GM21737 (cell line): Measurements from ENCODE around the gene CCNC.
A peak's percentile ranks its signal among the peaks of the same experiment; 100 is the strongest.

Source experiments
- ATAC-seq: cut with Tn5 transposase; IDR thresholded peaks from one replicate; pipeline ENCODE4 v1.9.1; 2021; ENCODE audit warnings: mild to moderate bottlenecking, moderate library complexity; ENCODE audit not compliant: unreplicated experiment

The CCNC gene, protein sequence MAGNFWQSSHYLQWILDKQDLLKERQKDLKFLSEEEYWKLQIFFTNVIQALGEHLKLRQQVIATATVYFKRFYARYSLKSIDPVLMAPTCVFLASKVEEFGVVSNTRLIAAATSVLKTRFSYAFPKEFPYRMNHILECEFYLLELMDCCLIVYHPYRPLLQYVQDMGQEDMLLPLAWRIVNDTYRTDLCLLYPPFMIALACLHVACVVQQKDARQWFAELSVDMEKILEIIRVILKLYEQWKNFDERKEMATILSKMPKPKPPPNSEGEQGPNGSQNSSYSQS

DNA sequence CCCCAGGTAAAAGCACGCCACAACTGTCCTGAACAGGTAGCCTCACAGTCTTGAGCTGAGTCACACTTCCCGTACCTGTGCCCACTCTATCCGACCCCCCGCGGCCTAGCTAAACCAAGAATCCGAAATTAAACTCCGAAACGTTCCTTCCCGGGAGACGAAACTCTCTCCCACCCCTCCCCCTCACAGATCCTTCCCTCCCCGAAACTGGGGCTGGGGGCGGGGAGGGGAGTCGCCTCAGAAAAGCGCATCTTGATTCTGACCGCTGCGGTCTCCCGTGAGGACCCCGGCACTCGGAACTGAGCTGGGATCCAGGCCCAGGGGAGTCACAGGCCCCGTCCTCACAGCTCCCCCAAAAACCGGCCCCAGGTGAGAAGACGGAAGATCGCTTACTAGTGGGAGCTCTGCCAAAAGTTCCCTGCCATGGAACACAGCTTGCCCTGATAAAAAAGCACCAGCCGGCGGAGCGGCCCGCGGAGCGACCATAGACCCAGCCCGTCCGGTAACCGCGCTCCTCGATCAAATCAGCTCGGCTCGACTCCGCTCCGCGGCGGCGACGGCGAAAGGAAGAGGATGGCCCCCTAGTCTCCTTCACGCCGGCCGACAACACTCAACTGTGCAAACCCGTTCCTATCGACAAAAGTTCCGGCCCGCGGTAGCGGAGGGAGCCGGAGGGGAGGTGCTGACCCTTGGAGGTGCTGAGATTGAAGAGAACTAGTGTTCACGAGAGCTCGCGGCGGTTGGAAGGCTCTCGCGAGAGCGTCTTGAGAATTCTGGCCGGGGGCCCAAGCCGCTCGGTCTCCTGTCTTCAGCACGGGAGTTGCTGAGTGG is at the start of gene CCNC:
Gene CCNC (minus strand): TSS at position 558 of the 831 bp plus-strand sequence. CDS start 133 bp downstream, at position 425.
- peak; percentile 98 for ATAC-seq

DNA sequence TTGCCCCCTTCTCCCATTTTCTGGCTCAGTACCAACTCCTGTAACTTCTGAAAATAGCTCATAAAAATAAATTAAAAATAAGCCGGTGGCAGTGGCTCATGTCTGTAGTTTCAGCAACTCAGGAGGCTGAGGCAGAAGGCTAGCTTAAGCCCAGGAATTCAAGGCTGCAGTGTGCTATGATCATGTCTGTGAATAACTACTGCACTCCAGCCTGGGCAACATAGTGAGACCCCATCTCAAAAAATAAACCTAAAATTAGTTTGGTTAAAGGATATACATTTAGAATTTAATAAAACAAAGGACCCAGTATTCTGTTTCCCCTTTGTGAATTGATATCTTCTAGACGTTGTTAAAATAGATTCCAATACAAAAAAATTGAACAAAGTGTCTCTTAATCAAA is 48.7 kb upstream of the CCNC start:
- no peak for ATAC-seq

DNA sequence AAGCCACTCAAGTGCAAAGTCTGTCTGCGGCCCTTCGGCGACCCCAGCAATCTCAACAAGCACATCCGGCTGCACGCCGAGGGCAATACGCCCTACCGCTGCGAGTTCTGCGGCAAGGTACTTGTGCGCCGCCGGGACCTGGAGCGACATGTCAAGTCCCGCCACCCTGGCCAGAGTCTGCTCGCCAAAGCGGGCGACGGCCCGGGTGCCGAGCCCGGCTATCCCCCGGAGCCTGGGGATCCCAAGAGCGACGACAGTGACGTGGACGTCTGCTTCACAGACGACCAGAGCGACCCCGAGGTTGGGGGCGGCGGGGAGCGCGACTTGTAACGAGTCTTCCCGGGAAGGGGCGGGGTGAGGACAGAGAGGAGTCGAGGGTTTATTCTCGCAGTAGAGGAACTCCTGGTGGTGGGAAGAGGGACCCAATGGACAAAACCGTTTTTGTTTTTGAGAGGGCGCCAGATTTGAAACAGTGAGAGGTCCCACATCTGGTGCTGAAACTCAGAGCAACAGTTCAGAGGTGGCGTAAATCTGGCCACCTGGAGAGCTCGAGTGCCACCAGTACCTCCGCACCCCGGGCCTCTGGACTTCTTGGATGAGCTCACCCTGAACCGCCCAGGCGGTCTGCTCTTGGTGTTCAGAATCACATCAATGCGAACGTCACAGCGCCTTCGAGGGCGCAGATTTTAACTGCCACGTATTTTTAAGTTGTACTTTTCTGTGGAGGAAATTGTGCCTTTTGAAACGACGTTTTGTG is 46.1 kb upstream of the CCNC start:
- ATAC-seq: no peak

DNA sequence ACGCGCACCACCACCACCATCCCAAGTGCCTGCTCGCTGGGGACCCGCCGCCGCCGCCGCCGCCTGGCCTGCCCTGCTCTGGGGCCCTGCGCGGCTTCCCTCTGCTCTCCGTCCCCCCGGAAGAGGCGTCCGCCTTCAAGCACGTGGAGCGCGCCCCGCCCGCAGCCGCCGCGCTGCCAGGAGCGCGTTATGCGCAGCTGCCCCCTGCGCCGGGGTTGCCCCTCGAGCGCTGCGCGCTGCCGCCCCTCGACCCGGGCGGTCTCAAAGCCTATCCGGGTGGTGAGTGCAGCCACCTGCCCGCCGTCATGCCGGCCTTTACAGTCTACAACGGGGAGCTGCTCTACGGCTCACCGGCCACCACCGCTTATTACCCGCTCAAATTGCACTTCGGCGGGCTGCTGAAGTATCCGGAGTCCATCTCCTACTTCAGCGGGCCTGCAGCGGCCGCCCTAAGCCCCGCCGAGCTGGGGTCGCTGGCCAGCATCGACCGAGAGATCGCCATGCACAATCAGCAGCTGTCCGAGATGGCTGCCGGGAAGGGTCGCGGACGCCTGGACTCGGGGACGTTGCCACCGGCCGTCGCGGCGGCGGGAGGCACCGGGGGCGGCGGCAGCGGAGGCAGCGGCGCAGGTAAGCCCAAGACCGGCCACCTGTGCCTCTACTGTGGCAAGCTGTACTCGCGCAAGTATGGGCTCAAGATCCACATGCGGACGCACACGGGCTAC is 45.4 kb upstream of the CCNC start:
- ATAC-seq: peak; percentile 56

DNA sequence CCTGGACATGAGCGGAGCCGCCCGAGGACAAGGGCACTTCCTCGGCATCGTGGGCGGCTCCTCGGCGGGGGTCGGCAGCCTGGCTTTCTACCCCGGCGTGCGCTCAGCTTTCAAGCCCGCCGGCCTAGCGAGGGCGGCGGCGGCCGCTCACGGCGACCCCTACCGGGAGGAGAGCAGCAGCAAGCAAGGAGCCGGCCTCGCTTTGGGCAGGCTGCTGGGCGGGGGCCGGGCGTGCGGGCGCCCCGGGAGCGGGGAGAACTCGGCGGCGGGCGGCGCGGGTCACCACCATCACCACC is 44.9 kb upstream of the CCNC start:
- peak; percentile 69 for ATAC-seq

DNA sequence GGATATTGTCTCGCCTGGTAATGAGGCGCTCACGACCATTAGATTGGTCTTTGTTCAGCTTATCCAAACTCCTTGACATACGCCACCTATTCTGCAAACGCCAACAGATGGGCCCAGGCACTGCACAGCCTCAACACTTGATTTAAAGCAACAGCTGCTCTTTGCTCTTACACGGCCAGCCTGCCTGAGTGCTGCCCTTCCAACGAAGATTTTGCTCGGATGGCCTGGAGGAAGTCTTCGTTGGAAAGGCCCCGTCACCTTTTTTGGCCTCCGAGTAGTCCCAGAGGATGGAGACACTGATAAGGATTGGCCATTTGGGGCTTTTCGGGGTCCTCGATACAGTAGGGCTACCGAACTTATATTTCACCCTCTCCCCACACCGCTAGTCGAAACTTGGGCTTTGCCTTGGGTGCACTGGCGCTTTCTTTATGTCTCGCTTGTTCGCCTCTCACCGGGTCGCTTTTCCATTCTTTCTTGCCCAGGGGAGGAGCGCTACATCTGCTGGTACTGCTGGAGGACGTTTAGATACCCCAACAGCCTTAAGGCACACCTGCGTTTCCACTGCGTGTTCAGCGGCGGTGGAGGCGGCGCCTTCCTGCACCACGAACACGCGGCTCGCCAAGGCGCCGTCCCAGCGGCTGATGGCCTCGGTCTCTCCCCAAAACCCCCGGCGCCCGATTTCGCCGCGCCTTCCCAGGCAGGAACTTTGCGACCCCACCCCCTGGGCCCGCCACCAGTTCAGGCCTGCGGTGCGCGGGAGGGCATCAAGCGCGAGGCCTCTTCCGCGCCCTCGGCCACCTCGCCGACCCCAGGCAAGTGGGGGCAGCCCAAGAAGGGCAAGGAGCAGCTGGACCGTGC is 44.3 kb upstream of the CCNC start:
- ATAC-seq: no peak

DNA sequence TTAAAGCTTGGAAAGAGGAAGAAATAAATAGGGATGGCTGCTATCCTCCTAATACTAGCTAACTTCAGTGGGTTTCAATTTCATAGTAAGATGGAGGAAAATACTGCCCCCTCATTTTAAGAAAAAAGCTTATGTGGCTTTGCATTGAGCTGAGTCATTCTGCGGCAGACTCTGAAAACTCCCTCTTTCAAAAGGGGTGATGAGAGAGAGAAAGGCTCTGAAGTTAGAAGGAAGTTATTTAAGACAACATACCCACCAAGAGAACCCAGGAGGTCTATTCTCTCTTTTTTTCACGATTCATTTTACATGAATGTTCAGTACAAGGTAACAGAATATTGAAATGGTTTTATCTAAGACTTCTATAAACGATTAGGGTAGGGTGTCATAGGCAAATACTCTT is 42.7 kb upstream of the CCNC start:
- peak; percentile 41 for ATAC-seq

DNA sequence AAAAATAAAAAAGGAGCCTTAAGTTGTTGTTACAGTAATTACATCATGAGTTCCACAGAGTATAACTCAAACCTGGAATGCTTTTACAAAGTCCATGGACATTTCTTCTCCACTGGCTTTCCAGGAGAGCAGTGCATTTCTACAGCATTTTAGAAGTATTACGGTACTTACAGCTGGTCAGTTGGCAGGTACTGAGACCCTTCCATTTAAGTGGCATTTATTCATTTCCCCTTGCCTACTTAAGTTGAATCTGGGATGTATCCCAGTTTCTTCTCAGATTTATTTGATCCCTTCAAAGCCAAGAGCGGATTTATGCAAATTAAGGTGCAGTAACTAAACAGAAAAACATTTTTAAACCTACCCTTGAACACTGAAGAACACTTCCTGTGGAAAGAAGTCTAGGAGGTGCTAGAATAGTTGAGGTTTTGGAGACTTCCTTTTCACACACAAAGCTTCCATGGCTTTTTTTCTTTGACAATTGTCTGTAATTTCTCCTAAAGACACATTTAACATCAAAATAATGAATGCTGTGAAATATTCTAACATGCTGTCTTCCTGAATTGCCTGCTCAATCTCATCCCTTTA is 41.5 kb upstream of the CCNC start:
- ATAC-seq: no peak

DNA sequence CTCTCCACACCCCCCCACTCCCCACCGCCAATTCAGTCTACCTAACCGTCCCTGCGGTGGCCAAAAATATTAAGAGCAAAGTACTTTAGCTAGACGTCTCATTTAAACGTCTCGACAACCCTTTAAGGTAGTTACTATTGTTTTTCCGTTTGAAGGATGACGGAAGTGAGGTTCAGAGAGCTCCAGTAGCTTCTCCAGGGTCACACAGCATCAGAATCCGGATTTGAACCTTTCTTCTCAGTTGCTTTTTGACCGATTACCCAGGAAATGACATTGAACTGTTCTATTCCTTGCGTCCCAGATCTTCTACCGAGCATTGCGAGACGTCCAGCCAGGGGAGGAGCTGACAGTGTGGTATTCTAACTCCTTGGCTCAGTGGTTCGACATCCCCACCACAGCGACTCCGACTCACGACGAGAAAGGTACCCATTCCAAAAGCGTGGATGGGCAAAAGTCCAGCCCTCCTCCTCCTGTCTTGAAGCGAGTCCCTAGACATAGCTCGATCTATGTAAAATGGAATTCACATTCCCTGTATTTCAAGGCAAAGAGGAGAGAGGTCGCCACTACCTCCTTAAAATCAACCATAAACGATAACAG is 40.5 kb upstream of the CCNC start:
- ATAC-seq: no peak

DNA sequence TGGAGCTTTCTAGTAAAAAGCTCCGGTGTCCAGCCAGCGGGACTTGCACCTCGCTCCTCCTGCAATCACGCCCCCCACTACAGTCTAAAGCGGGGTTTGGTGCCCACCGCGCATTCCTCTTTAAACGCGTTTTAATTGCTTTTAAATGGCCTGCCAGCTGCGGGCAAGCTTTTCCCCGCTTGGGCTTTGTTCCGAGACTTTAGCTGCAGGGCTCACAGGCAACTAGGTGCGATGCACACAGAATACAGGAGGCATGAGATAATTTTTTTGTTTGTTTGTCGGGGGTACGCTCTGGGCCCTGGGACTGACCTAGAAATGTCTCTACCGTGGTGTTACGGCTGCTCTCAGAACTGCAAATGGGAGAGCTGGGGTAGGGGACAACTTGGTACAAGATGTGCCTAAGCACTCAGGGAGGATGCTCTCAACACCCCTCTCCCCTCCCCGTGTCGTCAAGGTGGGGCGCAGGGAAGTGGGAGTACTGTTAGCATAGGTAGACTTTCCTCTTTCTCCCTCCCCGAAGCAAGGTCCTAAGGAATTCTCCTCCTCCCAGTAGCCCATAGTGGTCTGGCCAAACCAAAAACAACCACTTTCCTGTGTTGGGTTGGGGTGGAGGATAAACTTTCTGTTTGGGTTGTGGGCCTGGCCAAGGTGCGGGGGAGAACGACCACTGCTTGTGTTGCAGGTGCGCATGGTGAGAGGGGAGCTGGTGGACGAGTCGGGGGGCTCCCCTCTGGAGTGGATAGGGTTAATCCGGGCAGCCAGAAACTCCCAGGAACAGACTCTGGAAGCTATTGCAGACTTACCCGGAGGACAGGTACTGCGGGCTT is 39.8 kb upstream of the CCNC start:
- ATAC-seq: no peak

DNA sequence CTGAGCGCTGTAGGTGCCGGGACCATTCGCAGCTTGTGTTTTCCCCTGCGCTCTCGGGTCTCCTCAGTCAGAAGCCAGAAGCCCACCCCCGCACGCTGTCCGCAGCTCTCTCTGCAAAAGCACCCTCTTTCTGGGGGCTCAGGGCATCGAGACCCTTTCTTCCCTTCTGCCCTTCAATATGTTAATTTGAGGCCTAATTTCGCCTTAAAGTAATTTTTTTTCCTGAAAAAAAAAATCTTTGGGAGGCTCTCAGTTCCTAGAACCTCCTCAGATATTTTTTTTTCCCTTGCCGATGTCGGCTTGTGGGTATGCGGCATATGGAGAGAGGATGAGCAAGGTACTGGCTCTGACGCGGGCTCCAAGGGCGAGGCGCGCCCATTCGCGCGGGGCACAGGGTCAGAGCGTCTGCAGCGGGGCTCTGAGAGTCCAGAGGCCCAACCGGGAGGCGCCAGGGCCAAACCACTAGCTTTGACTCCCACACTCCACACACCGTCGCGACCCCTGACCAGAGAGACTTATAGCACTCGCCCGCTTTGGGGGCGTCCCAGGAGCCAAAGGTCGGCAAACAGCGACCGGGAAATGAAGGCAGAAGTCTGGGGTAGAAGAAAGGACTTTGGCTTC is 39.1 kb upstream of the CCNC start:
- no peak for ATAC-seq

DNA sequence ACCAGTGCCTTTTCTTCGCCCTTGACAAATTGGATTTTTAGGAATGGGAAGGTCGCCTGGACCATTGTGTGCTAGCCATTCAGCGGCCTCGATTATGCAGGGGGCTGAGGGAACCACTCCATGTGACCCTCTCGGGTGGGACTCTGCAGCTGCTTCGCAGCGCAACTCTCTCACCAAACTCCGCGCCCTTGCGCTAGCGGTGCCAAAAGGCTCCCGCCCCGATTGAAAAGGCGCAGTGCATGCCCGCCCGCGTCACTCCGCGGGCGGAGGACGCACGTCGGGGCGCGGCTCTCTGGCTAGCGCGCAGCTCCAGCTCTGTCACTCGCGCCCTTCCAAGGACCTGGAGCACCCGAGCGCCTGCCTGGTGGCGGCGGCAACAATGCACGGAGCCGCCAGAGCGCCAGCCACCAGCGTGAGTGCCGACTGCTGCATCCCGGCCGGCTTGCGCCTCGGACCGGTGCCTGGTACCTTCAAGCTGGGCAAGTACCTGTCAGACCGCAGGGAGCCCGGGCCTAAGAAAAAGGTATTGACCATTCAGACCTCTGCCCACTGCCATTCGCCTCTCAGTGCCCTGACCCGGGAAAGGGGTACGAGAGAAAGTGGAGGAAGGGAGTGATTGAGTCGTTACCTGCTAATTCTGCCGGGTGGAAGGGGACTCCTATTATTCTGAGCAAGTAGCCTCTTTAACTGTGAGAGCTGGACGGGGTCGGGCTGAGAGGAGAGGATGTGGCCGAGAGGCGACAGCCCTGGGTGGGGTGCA is 38.4 kb upstream of the CCNC start, which contains the start of gene PRDM13:
Gene PRDM13 (plus strand): TSS at position 178 of the 760 bp plus-strand sequence. CDS start 202 bp downstream, at position 380.
- ATAC-seq: no peak

DNA sequence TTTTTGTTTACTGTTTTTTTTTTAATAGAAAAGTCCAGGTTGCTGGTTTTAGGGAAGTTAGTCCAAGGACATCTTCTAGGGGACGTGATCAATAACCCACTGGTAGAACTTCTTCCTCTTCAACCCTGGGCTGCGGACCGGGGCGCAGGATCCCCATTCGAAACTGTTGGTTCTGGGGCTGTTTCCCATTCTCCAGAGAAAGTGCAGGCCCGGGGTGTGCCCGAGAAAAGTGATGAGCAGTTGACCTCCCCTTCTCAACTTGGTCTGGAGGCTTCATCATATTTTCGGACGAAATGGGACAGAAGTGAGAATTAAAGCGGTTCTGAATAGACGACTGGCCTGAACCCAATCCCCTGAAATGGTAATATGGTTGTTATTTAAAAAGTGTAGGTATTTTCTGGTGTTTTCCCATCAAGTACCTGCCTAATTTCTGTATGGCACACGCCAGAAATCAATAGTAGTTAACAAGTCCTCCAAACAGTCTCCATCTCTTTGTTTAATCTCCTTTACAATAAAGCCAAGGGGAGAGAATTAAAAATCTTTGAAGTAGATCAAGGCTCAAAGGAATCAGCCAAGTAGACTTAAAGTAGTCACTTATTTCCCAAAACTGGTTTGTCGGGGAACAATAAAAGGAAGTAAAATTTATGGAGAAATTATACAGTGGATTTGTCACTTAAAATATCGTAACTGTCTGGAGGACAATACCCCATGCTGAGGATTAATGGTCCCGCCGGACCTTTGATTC is 37.6 kb upstream of the CCNC start:
- no peak for ATAC-seq

DNA sequence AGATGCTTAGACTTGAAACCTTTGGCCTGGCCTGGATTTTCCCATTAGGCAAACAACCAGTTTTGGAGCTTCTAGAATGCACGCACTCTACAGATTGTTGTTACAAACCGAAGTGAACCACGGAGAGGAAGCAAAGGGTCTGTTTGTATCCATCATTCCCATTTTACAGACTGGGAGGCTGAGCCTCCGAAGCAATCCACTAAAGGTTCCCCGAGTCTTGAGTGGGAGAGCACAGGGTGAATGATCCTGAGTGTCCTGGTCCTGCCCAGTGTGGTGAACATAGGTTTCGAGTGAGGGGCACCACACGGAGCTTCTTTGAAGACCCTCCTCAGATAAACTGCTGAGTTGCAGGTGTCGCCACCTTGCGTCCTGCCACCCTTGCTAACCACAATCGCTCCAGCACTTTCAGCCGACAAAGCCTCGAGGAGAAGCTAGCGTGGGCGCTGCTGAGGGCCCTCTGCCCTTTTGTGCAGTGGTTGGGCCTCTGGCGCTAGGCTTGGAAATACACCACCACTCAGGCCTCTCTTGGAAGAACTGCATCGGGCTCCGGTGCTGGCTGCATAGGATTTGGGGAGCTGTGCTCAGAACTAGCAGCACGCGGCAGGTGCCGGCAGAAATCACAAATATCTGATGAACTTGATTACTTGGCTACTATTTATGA is 36.7 kb upstream of the CCNC start:
- ATAC-seq: no peak

DNA sequence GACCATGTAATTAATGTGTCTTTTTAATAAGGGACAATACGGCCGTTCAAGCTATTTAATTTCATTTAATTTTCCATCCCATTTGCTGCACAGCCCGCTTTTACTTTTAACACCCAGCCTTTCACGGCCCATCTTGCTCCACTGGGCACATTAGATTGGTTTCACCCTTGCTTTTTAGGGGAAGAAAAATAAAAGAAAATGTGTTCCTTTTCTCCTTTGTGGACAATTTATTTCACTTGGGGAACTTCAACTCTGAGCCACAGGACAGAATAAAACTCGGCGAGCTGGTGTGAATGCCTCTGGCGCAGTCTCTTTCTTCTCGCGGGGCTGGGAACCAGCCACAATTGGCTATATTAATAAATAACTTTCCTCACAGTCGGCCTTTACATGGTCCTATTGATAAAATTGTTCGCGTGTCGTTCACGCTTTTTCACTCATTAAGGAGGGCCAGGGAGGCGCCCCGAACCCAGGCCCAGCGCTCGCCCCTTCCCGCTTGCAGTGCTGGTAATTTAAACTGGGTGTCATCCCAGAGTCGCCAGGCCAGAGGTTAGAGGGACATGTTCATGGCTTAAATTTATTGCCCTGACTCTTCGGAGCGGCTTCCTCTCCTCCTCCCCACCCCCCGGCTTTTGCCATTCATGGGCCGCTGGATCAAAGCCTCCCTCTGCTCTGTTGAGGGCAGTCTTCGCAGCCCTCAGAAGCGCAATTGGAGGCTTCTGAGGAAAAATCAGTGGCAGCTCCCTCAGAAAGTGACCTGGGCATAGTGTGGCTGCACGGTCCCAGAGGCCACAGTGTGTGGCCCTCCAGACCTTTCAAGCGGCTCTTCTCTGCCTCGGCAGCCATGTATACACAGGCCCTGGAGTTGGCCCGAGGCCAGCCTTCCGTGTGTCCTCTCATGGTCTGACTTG is 36.0 kb upstream of the CCNC start:
- no peak for ATAC-seq
